GM19023 (cell line): ENCODE data around the gene ELAVL2.

Source experiments
- ATAC-seq: cut with Tn5 transposase; IDR thresholded peaks from one replicate; pipeline ENCODE4 v1.9.1; 2021; ENCODE audit warnings: mild to moderate bottlenecking, moderate library complexity; ENCODE audit not compliant: unreplicated experiment

Gene ELAVL2

GRCh38 chr9:23669776-23670175 lies 156.3 kb downstream of the ELAVL2 start:
- ATAC-seq = no peak

- ATAC-seq = no peak
Measured at GRCh38 chr9:23665635-23666034, 160.4 kb downstream of the ELAVL2 start.

- no peak for ATAC-seq
Measured at GRCh38 chr9:23665051-23665450, 161.0 kb downstream of the ELAVL2 start.

GRCh38 chr9:23663946-23664345 lies 162.1 kb downstream of the ELAVL2 start:
- no peak for ATAC-seq

- ATAC-seq = no peak
Measured at GRCh38 chr9:23663536-23663935, 162.5 kb downstream of the ELAVL2 start.

- no peak for ATAC-seq
Measured at GRCh38 chr9:23663125-23663524, 162.9 kb downstream of the ELAVL2 start.

- ATAC-seq = no peak
Measured at GRCh38 chr9:23662320-23662719, 163.7 kb downstream of the ELAVL2 start.

GRCh38 chr9:23659346-23660006 lies 166.6 kb downstream of the ELAVL2 start:
- no peak for ATAC-seq

- ATAC-seq = no peak
Measured at GRCh38 chr9:23658376-23659258, 167.4 kb downstream of the ELAVL2 start.

- ATAC-seq = no peak
Measured at GRCh38 chr9:23651051-23651450, 175.0 kb downstream of the ELAVL2 start.

GRCh38 chr9:23648651-23649050 lies 177.4 kb downstream of the ELAVL2 start:
- no peak for ATAC-seq

- ATAC-seq = no peak
Measured at GRCh38 chr9:23644896-23645295, 181.1 kb downstream of the ELAVL2 start.

GRCh38 chr9:23644326-23644725 lies 181.7 kb downstream of the ELAVL2 start:
- ATAC-seq = no peak

GRCh38 chr9:23643656-23644258 lies 182.3 kb downstream of the ELAVL2 start:
- no peak for ATAC-seq
